Suppressor macrophage treated with lipopolysaccharide for 1 hour (primary cell): Measurements from ENCODE around the gene ADGRF3.
"Not testable (repeated sequence)": the region's sequence is repeated elsewhere in the genome, so short reads cannot be mapped to it uniquely, and the experiment has no call there.

ENCODE experiments used
- DNase-seq, 3 donors: peaks; one replicate each; pipeline ENCODE4 v3.0.0-alpha.2; 2020 to 2022

The ADGRF3 gene, protein sequence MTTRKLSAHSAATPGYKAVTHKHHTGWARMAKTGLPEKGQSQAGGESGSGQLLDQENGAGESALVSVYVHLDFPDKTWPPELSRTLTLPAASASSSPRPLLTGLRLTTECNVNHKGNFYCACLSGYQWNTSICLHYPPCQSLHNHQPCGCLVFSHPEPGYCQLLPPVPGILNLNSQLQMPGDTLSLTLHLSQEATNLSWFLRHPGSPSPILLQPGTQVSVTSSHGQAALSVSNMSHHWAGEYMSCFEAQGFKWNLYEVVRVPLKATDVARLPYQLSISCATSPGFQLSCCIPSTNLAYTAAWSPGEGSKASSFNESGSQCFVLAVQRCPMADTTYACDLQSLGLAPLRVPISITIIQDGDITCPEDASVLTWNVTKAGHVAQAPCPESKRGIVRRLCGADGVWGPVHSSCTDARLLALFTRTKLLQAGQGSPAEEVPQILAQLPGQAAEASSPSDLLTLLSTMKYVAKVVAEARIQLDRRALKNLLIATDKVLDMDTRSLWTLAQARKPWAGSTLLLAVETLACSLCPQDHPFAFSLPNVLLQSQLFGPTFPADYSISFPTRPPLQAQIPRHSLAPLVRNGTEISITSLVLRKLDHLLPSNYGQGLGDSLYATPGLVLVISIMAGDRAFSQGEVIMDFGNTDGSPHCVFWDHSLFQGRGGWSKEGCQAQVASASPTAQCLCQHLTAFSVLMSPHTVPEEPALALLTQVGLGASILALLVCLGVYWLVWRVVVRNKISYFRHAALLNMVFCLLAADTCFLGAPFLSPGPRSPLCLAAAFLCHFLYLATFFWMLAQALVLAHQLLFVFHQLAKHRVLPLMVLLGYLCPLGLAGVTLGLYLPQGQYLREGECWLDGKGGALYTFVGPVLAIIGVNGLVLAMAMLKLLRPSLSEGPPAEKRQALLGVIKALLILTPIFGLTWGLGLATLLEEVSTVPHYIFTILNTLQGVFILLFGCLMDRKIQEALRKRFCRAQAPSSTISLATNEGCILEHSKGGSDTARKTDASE

DNA sequence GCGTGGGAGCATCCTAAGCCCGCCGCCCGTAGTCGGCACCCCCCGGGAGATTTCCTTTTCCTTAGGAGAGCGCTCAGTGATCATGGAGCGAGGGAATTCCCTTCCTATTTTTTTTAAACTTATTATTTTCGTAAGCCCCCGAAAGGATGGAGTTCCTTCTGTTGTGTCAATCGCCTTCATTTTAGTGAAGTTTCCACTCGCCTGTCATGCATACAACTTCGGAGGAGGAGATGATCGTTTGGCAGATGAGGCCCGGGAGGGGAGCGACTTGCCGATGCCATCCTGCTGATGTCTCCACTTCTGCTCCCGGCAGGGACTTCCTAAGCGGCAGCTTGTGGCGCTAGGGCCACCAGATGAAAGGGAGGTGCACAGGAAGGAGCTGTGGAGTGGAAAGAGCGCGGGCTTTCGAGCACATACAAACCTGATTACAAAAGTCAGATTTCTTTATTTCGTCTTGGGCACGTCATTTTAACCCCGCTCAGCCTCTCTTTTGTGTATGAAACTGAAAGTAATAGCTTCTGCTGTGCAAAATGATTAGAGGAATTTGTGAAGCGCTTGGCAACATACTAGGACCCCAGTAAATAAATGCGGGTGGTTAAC is at the start of gene ADGRF3:
ADGRF3 (minus strand) TSS at position 336 of the 600 bp plus-strand sequence. CDS start 555 bp downstream, outside the sequence.
- DNase-seq = peak; percentile 68 to 77 (median 71)

DNA sequence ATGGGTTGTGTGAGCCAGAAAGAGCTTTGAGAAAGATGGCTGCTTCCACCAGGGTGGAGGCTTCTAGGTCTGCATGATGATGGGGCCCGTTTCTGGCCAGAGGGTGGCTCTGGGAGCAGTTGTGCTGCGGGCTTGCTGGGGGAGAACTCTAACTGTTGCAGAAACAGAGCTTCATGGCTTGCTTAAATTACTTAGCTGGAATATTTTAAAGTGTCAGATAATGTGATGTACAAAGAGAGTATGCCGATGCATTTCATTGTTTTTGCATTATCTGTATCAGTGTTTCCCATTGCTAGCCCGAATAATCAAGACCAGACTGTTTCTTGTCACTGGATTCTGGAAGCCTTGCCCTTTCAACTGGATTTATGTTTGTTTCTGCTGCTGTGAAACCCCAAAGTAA is 48.8 kb upstream of the ADGRF3 start:
- DNase-seq = no peak

DNA sequence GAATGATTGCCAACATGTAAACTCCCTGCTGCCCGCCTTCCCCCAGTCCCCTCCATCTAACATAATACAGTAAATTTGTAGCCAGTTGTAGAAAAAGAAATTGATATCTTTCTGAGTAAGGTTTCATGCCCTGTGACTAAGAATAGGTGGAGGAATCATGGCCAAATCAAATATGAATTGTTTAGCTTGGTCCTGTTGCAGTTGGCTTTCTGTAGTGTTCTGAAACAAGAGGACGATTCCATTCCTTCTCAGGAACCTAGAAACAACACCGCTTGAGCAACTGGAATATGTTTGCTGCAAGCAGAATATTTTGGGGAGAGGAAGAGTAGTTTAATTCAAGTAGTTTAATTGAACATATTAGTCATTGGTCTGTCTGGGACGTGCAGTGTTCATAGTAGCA is 48.1 kb upstream of the ADGRF3 start:
- DNase-seq = no peak

DNA sequence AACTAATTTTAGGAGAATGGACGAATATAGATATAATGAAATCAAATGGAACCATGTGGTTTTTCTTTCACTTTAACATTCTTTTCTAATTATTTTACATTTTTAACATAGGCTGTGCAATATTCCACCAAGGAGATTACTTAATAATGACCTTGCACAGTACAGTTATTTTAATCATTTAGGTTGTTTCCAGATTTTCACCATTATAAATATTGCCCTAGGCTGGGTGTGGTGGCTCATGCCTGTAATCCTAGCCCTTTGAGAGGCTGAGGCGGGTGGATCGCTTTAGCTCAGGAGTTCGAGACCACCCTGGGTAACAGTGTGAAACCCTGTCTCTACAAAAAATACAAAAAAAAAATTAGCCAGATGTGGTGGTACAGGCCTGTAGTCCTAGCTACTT is 40.6 kb upstream of the ADGRF3 start:
- no peak for DNase-seq

DNA sequence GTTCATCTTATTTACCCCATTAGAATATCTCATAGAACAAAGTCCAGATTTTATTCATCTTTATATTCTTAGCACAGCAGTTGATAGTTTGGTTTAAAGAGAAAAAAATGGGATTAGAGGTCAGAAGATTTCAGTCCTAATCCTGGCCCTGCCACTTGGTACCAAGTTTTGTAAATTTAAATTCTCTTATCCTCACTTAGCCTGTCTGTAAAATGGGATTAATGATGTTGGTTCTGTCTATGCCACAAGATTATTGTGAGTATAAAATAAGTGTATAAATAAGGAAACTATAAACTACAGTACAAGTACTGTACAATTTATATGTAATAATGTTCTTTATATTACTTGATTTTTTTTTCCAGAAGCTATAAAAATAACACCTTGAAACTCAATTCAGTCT is 38.0 kb upstream of the ADGRF3 start:
- DNase-seq = no peak

DNA sequence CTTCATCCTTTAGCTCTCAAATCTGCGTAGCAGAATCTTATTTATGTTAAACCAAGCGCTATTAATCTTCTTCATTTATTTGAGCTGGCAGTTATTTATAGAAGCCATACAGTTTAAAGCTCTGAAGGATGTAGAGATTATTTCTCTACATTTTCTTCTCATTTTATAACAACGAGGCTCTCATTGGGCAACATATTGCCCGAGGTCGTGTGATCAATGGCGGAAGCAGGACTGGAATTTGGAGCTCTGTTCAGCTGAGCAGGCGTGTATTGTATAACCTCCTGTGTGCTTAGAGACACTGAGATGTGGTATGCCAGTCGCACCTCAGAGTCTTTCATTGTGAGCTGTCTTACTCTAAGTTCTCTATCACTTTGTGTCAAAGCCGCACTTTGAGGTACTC is 37.6 kb upstream of the ADGRF3 start:
- DNase-seq = no peak

DNA sequence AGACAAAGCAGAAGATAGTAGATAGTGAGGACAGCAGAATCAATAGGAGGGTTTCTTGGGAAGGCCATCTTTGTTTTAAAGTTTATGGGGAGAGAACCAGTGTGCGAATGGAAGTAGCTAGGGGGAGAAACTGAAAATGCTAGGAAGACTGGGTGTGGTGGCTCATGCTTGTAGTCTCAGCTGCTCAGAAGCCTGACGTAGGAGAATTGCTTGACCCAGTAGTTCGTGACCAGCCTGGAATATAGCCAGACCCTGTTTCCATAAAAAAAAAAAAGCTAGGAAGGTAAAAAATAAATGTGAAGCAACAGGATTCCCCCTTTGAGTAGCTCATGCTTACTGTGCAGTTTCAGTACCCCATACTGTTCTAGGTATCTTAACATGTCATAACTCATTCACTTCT is 36.0 kb upstream of the ADGRF3 start:
- peak; percentile 32 to 67 (median 37) for DNase-seq

DNA sequence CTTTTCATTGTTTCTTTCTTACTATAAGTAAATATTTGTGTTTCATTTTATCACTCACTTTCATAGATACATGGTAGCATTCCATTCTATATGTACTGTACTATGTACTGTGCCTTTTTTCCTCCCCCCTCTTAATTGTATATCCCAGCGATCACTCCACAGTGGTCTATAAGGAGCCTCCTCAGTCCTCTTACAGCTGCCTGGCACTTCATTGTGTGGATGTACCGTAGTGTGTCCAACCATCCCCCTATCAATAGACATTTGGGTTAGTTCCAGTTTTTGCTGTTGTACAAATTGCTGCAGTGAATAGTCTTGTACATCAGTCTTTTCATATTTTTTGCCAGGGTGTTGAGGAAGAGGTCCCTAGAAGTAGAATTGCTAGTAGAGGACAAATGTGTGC is 33.7 kb upstream of the ADGRF3 start:
- DNase-seq = no peak

DNA sequence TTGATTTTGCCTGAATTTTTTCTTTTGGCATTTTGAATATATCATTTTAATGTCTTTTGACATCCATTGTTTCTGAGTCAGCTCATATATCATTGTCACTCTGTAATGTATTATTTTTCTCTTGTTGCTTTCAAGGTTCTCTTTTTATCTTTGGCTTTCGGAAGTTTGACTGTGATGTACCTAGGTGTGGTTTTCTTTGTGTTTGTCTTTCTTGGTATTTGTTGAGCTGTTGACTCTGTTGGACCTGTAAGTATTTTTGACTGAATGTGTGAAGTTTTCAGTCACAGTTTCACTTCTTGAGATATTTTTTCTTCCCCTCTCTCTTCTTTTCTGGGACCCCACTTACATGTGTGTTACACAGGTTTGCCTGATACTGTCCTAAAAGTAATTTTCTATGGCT is 30.2 kb upstream of the ADGRF3 start:
- no peak for DNase-seq

DNA sequence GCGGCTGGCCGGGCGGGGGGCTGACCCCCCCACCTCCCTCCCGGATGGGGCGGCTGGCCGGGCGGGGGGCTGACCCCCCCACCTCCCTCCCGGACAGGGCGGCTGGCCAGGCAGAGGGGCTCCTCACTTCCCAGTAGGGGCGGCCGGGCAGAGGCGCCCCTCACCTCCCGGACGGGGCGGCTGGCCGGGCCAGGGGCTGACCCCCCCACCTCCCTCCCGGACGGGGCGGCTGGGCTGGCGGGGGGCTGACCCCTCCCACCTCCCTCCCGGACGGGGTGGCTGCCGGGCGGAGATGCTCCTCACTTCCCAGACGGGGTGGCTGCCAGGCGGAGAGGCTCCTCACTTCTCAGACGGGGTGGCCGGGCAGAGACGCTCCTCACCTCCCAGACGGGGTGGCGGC is 24.3 kb upstream of the ADGRF3 start:
- DNase-seq = not testable (repeated sequence)

DNA sequence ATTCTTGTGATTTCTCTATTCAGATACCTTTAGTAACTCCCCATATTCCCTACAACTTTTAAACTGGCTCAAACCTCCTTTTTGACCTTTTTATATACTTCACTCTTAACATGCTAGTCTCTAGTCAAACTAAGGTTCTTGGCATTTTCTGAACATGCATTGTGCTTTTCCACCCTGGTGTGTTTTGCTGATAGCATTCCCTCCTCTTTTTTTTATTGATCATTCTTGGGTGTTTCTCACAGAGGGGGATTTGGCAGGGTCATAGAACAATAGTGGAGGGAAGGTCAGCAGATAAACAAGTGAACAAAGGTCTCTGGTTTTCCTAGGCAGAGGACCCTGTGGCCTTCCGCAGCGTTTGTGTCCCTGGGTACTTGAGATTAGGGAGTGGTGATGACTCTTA is 23.1 kb upstream of the ADGRF3 start:
- DNase-seq = not testable (repeated sequence)

DNA sequence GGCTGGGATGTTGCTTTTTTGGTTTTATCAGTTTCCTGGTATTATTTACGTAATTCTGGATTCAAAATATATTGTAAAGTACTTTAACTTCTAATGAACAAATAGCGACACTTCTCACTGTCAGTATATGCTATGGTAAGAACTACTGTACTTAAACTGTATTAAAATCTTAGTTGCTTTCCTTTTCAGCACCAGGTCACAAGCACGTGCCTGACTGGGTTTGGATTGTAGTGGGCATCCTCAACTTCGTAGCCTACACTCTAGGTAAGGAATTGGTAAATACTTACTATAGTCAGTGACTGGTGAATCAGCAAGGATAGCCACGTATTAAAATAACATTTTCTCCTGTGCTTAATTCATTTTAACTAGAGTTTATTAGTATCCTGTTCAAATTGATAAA is 20.4 kb upstream of the ADGRF3 start:
- DNase-seq = no peak

DNA sequence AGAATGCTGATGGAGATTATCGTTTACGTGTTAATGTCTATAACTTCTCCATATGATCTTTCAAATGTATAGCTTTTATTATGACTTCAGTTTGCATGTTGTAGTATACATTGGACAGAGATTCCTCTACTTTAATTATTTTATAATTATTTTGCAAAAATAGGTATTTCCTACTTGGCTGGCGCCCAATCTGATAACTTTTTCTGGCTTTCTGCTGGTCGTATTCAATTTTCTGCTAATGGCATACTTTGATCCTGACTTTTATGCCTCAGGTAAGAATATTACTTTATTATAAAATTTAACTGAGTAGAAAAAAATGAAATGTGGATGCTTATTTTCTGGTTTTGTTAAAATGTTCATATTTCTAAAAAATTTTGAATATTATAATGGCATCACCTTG is 18.1 kb upstream of the ADGRF3 start:
- no peak for DNase-seq

DNA sequence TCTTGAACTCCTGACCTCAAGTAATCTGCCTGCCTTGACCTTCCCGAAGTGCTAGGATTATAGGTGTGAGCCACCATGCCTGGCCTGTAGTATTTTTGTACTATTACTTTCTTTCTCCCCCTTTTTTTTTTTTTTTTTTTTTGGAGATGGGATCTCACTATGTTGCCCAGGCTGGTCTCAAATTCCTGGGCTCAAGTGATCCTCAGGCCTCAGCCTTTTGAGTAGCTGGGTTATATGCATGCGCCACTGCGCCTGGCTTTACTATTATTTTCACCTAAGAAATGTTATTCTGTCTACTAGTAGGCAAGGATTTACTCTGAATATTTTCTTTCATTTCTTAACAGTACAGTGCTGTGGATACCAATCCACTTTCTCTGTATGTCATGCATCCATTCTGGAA is 17.4 kb upstream of the ADGRF3 start:
- DNase-seq = no peak

DNA sequence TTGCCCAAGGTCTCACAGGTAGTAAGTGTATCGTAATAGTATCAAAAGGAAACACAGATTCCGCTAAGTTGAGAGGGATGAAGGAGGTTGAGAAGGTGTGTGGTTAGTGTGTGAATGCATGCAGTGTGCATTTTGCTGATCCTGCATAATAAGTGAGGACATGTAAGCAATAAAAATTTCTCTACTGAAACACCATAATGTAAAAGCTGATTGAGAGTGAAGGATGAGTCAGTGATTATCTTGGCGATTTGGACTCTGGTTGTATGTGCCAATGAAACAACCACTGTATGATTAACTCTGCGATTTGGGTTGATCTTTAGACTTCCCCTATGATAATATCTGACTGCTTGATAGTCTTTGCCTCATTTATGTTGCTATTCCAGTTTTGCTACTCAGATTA is 16.7 kb upstream of the ADGRF3 start:
- peak in 1 of 3 donors; percentile 7 for DNase-seq

DNA sequence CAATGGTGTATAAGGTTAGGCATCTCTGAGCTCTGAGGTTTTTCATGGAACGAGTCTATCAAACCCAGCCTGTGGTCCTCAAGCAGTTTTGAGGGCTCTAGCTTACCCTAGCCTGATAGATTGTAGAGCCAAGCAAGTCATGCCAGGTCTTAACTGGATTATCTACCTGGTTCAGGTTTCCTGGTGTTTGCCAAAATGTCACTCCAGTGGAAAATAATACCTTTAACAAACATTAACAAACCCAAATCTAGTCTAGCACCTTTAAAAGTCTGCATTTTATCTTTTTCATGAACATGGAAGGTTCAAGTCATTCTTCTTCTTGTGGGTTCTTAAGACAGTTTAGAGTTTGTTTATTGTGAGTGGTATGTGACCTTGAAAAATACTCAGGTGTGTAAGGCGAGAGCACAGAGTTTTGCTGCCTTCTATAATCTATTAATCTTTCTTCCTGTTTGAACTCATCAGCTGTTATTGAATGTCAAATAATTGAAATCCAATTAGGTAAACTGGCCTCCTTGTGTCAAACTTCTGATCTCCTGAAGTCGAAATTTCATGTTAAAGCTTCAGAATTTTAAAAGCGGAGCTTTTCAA is 13.4 kb upstream of the ADGRF3 start:
- no peak for DNase-seq

DNA sequence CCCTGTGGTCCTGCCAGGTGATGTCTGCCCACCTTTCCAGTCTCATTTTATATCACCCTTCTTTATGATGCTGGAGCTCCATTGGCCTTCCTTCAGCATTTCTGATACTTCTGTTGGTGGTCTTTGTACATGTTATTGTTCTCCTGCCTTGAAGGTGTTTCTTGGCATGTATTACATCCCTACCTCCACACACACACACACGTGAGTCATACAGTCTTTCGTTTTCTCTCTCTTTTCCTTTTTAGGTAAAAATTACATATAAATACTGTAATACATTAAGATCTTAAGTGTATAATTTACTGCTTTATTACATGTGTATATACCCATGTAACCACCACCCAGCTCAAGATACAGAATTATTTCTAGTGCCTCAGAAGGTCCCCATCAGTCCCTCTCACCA is 10.2 kb upstream of the ADGRF3 start:
- no peak for DNase-seq

DNA sequence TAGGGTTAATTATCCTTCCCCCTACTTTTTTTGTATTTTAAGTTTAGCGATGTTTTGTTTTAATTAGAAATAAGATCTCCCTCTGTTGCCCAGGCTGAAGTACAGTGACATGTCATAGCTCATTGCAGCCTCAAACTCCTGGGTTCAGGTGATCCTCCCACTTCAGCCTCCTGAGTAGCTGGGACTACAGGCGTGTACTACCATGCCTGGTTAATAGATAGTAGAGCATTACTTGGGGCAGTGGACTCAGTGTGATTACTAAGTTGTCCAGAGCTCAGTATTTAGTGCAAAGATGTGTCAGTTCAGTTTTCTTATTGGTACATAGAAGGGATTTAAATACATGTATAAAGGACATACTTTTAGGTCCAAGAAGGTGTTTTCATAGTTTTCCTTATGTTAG is 9.5 kb upstream of the ADGRF3 start:
- no peak for DNase-seq

DNA sequence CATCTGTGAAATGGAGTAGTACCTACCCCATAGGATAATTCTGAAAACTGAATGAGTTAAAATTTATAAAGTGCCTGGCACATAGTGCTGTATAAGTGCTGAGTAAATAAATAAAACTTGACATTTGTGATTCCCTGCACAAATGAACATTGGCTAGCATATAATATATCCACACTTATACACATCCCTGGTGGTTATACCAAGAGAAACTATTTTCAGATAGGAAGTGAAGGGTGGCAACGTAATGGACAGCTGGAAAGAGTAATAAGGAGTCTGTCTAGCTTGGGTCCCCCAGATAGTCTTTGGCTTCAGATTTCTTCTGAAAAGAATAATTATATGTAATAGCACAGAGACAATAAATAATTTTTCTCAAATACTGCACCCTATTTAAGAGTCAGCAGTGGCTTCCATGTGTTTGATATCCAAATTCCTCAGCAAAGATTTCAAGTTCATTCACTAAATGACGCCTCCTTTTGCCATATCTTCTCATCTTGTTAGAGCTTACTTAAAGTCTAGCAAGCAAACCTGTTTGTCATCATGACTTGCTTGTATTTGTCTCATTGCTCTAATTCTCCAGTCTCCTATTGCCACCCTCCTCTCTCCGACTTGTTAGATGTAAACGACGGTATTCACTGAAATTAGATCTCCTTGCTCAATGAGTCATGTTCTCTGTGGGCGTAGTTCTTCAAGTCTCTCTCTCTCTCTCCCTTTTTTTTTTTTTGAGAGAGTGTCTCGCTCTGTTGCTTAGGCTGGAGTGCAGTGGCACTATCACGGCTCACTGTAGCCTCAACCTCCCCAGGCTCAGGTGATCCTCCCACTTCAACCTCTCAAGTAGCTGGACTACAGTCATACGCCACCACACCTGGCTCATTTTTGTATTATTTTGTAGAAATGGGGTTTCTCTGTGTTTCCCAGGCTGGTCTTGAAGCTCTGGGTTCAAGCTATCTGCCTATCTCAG is 8.7 kb upstream of the ADGRF3 start:
- peak; percentile 60 to 65 (median 62) for DNase-seq

DNA sequence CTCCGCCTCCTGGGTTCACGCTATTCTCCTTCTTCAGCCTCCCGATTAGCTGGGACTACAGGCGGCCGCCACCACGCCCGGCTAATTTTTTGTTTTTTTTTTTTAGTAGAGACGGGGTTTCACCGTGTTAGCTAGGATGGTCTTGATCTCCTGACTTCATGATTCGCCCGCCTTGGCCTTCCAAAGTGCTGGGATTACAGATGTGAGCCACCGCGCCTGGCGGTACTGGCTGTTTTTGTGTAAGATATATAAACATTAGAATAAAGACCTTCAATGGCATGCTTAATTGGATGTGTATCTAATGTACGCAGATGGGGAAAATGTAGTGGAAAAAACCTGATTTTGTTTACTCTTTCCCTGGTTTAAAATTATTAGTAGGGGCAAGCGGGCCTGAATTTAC is 7.9 kb upstream of the ADGRF3 start:
- not testable (repeated sequence) for DNase-seq

DNA sequence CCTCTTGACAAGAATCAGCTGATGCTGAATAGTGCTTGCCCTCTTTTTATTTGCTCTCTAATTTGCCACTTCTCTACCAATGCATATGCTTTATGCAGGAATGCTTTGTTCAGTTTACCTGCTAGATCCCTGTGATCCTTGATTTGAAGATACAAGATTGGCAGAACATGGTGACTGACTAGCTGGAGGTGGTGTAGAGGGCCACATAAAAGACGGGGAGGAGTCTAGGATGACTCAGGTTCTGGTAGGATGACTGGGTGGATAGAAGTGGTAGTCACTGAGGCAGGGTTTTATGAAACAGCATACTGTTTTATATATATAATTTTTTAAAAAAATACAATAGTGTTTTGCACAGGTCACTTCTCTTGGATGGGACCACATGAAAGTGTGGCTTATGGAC is 6.3 kb upstream of the ADGRF3 start:
- peak; percentile 58 to 71 (median 62) for DNase-seq
